NK-92 treated with Interleukin-12 subunit alpha and Interleukin-12 subunit beta, amount 100 ng/mL, for 24 hours (cell line): Measurements from ENCODE around the gene RAB13.

ENCODE experiments used
- DNase-seq: peaks from one replicate; lab custom pipeline; 2025; lab: John Stamatoyannopoulos, UW

Gene RAB13

DNA sequence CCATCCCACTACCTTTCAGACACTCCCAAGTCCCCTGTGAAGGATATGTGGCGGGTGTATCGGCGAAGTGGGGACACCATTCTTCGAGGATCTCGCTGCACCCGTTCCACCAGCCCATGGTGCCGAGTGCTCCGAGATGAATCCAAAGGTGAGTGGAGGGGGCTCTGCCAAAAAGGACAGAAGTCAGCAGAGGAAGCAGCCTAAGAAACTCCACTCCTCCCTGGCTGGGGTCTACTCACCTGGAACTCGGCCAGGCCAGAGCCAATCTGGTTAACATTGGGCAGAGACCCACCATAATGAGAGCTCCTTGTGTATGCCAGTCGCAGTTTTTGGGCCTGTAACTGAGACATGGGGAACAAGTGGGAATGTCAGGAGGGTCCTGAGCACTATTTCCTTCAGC, 31.3 kb downstream of the RAB13 start:
- DNase-seq = no peak

GRCh38 chr1:153953859-153954365, 32.2 kb downstream of the RAB13 start:
- DNase-seq = no peak

- DNase-seq = no peak
These were observed 34.3 kb downstream of the RAB13 start for GRCh38 chr1:153951801-153952200.

GRCh38 chr1:153951183-153951582, 35.0 kb downstream of the RAB13 start:
- DNase-seq = no peak

DNA sequence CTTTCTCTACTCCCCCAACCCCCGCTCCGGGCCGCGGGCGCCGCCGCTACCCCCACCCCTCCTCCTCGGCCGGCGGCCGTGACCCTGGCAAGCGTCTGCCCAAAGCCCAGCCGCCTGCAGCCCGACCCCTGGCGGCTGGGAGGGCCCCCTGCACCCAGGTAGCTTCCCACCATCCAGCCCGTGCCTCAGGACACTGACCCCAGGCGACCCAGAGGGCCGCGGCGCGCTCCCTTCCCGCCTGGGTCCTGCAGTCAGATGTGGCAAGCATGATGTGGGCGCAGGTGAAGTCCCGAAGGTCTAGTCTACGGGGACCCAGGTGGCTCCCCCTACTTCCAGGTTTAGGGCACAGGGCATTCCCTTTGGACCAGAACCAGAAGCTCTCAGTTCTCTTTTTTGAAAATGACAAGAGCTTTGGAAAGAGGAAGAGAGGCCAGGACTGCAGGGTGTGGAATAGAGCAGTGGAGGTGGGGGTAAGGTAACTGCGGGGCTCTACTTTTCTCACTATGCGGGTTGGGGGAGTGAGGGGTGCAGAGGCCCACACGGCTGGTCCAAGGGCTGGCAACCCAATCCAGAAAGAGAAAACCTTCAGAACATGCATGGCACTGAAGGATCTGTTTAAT, 39.4 kb downstream of the RAB13 start, which contains the start of gene DENND4B:
Gene DENND4B (minus strand): TSS at position 97 of the 620 bp plus-strand sequence. CDS start 2,344 bp downstream, outside the sequence.
- DNase-seq = peak; percentile 77

GRCh38 chr1:153945795-153946621, 40.1 kb downstream of the RAB13 start:
- DNase-seq = peak; percentile 69

- peak; percentile 72 for DNase-seq
These were observed 40.9 kb downstream of the RAB13 start for GRCh38 chr1:153945131-153945794.

DNA sequence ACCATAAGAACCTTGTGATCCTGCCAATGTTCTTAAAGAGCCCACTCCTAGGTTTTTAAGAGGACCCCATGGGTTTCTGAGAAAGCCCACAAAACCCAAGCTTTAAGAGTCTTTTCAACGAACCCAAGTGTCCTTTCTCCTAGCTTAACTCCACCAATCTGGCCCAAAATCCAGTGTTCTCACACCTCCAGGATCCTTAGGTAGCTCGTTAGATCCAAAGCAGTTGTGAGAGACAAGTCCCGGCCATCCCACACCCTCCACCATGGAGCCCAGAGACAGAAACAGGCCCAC, 41.4 kb downstream of the RAB13 start:
- no peak for DNase-seq

GRCh38 chr1:153944005-153944826, 41.9 kb downstream of the RAB13 start:
- DNase-seq = no peak

DNA sequence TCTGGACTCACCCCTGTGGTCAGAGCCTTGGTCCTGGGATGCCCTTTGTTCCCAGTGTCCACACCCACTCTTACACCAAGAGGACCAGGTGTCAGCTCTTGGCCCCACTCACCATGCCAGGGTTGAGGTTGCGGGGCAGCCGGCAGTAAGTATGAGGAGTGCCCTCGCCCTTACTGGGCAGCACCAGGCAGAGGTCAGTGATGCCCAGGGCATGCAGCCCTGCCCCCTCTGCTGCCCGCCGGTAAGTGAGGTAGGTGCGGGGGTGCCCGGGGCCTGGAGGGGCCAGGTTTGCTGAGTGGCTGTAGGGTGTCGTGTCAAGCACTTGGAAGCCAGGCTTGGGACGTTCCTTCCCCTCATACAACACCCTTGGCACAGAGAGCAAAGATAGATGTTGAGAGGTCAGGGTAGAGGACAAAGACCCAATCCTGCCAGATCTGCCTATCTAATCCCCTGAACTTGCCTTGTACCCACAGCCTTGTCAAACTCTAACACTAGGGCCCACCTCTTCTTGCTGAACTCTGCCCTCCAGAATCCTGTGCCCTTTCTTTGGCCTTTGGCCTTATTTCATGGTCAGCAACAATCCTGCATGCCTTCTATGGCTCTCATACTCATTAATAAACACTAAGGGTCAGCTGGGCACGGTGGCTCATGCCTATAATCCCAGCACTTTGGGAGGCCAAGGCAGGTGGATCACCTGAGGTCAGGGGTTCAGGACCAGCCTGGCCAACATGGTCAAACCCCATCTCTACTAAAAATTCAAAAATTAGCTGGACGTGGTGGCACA, 43.2 kb downstream of the RAB13 start:
- DNase-seq = no peak

GRCh38 chr1:153941826-153942725, 44.1 kb downstream of the RAB13 start:
- DNase-seq = no peak

DNA sequence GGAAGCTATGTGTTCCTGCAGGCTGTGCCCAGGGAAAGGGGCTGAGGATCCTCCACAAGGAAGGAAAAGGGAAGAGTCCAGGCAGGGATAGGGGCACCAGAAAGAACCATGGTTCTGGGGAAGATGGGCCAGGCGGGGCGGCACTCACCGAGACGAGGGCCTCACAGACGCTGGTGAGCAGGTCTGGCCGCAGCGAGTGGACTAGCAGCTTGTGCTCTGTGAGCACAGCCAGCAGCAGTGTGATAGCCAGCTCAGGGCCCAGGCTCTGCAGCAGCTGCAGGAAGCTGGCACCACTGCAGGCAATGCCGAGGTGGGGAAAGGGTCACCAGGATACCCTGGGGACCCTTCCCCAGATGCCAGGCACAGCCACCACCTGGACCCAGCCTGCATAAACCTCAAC, 45.4 kb downstream of the RAB13 start:
- no peak for DNase-seq

- no peak for DNase-seq
These were observed 46.7 kb downstream of the RAB13 start for GRCh38 chr1:153939476-153939875.

GRCh38 chr1:153938996-153939395, 47.1 kb downstream of the RAB13 start:
- no peak for DNase-seq

DNA sequence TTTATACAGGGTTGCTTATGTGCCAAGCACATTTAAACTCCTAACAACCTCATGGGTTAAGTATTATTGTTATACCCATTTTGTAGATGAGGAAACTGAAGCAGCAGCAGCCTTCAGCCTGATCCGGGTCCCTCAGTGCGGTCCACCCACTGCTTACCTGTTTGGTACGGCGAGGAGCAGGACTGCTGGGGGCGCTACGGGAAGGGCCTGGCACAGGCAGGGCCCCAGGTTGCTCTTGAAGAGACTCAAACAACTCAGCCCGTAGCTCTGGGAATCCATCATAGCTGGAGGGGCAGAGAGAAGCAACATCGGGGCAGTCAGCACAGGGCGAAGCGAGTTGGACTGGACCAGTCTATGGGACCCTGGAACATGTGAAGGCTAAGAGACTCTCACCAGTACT, 48.8 kb downstream of the RAB13 start:
- DNase-seq = no peak

DNA sequence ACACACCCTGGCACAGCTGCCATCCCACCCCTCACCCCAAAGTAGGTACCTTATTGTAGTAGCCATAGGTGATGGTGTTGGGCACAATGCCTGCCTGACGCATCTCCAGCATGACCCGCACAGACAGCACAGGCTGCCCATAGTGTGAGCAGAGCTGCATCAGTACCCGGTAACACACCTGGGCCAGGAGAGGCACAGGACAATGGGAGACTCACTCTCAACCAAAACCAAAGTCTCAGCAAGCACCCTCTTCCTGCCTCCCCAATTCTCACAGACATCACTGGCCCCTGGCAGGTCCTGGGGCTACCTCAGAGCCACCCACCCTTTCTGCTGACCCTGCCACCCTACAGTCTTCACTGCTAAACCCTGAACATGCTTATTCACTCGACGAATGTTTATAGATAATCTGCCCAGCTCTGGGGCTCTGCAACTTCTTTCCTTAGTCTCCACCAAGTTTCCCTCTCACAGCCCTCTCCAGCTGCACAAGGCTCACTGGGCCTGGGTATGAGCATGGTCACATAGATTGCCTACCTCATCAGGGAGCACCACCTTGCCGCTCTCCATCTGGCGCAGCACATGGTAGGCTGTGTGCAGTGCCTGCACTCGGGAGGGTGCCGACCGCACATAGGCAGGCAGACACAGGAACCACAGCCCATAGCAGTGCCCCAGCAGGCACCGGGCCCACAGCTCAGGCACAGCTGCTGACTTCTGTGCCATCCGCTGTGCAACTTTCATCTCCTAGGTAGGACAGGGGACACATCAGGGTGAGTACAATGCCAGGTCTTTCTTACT, 49.9 kb downstream of the RAB13 start:
- no peak for DNase-seq

- DNase-seq = no peak
These were observed 51.4 kb downstream of the RAB13 start for GRCh38 chr1:153934746-153935145.

GRCh38 chr1:153933955-153934354, 52.2 kb downstream of the RAB13 start:
- DNase-seq = no peak

GRCh38 chr1:153933430-153933829, 52.7 kb downstream of the RAB13 start:
- DNase-seq = no peak
